ENCODE measurements around the gene CLTCL1.
"Not testable (repeated sequence)": the region's sequence is repeated elsewhere in the genome, so short reads cannot be mapped to it uniquely, and the experiment has no call there.

Gene CLTCL1

DNA sequence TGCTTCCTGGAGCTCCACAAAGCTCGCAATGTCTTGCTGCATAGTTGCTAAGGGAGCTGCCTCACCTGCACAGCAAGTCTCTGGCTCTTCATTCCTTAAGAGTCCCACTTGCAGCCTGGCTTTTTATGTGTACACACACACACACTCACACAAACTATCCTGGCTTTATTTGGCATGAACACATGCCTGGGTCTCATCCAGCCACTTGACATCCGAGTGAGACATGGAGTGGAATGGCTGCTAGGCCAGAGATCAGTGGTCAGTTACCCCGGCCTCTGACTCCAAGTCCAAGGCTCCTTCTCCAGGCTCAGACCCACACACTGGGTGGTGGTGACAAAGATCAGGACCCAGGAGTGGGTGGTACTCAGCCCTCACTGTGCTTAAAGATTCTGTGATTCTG lies 37.9 kb upstream of the CLTCL1 start:
- H3K4me3 ChIP-seq (ENCODE audit: low read length) = no peak overlapping the region
- TF ChIP-seq, protein P1, sequence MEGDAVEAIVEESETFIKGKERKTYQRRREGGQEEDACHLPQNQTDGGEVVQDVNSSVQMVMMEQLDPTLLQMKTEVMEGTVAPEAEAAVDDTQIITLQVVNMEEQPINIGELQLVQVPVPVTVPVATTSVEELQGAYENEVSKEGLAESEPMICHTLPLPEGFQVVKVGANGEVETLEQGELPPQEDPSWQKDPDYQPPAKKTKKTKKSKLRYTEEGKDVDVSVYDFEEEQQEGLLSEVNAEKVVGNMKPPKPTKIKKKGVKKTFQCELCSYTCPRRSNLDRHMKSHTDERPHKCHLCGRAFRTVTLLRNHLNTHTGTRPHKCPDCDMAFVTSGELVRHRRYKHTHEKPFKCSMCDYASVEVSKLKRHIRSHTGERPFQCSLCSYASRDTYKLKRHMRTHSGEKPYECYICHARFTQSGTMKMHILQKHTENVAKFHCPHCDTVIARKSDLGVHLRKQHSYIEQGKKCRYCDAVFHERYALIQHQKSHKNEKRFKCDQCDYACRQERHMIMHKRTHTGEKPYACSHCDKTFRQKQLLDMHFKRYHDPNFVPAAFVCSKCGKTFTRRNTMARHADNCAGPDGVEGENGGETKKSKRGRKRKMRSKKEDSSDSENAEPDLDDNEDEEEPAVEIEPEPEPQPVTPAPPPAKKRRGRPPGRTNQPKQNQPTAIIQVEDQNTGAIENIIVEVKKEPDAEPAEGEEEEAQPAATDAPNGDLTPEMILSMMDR (conservative IDR thresholded peaks at IDR 0.05; ENCODE audit: low read depth, low read length) = no peak
- DNase-seq (ENCODE audit: low read depth) = no peak

DNA sequence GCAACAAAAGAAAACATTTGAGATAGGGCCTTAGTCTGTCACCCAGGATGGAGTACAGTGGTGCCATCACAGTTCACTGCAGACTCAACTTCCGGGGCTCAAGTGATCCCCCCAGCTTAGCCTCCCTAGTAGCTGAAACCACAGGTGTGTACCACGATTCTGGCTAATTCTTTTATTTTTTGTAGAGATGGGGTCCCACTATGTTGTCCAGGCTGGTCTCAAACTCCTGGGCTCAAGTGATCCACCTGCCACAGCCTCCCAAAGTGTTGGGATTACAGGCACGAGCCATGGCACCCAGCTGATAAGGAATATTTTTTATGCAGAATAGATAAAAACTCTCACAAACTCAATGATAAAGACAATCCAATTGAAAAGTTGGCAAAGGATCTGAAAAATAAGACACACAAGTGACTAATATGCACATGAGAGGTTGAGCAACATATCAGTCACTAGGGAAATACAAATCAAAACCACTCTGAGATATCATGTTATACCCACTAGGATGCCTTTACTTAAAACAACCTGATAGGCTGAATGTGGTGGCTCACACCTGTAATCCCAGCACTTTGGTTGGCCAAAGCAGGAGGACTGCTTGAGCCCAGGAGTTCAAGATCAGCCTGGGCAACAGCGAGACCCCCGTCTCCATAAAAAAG lies 33.9 kb upstream of the CLTCL1 start:
- H3K4me3 ChIP-seq (ENCODE audit: low read length) = no peak overlapping the region
- TF ChIP-seq, protein P1 (conservative IDR thresholded peaks at IDR 0.05; ENCODE audit: low read depth, low read length) = no peak
- DNase-seq (ENCODE audit: low read depth) = no peak

DNA sequence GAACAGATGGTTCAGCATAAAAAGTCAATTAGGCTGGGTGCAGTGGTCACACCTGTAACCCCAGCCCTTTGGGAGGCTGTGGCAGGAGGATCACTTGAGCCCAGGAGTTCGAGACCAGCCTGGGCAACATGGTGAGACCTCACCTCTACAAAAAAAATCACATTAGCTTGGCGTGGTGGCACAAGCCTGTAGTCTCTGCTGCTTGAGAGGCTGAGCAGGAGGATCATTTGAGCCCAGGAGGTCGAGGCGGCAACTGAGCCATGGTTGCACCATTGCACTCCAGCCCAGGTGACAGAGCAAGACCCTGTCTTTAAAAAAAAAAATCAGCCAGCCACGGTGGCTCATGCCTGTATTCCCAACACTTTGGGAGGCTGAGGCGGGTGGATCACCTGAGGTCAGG lies 31.9 kb upstream of the CLTCL1 start:
- DNase-seq (ENCODE audit: low read depth); H3K4me3 ChIP-seq (ENCODE audit: low read length): not testable (repeated sequence)

DNA sequence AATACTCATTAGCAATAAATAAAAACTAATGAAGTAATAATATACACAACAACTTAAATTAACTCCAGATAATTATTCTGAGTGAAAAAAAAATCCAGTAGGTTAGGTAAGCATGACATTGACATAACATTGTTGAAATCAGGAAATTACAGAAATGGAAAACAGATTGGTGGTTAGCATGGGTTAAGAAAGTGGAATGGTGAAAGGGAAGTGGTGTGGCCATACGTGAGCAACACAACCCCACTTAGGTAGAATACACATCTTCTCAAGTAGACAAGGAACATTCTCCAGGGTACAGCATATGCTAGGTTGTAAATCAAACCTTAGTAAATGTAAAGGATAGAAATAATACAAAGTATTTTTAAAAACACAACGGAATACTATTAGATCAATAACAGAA lies 30.2 kb upstream of the CLTCL1 start:
- H3K4me3 ChIP-seq (ENCODE audit: low read length) = no peak overlapping the region
- TF ChIP-seq, protein P1 (conservative IDR thresholded peaks at IDR 0.05; ENCODE audit: low read depth, low read length) = no peak
- DNase-seq (ENCODE audit: low read depth) = no peak

DNA sequence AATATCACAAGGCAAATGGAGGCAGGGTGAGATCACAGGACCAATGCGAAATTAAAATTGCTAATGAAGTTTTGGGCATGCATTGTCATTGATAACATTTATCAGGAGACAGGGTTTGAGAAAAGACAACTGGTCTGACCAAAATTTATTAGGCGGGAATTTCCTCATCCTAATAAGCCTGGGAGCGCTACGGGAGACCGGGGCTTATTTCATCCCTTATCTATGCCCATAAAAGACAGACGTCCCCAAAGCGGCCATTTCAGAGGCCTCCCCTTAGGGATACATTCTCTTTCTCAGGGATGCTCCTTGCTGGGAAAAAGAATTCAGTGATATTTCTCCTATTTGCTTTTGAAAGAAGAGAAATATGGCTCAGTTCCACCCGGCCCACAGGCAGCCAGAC lies 28.6 kb upstream of the CLTCL1 start:
- DNase-seq (ENCODE audit: low read depth); H3K4me3 ChIP-seq (ENCODE audit: low read length): not testable (repeated sequence)

DNA sequence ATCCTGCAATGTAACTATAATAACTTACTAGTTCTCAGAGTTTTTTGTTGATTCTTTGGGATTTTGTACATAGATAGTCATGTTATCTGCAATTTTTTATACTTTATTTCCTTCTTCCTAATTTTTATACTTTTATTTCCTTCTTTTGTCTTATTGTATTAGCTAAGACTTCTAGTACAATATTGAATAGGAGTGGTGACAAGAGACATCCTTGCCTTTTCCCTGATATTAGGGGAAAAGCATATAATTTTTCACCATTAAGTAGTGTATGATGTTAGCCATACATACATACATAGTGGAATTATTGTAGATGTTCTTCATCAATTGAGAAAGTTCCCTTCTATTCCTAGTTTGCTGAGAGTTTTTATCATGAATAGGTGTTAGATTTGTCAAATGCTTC lies 27.8 kb upstream of the CLTCL1 start:
- H3K4me3 ChIP-seq (ENCODE audit: low read length) = no peak overlapping the region
- DNase-seq (ENCODE audit: low read depth) = no peak
- TF ChIP-seq, protein P1 (conservative IDR thresholded peaks at IDR 0.05; ENCODE audit: low read depth, low read length) = no peak

DNA sequence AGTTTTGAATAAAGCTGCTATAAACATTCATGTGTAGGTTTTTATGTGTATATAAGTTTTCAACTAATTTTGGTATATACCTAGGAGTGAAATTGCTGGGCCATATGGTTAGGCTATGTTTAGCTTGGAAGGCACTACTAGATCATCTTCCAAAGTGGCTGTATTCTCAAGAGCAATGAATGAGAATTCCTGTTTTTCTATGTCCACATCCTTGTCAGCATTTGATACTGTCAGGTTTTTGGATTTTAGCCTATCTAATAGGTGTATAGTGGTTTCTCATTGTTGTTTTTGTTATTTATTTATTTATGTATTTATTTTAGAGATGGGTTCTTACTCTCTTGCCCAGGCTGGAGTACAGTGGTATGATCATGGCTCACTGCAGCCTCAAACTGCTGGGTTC lies 26.3 kb upstream of the CLTCL1 start:
- TF ChIP-seq, protein P1 (conservative IDR thresholded peaks at IDR 0.05; ENCODE audit: low read depth, low read length) = no peak
- no peak overlapping the region for H3K4me3 ChIP-seq (ENCODE audit: low read length)
- no peak for DNase-seq (ENCODE audit: low read depth)

DNA sequence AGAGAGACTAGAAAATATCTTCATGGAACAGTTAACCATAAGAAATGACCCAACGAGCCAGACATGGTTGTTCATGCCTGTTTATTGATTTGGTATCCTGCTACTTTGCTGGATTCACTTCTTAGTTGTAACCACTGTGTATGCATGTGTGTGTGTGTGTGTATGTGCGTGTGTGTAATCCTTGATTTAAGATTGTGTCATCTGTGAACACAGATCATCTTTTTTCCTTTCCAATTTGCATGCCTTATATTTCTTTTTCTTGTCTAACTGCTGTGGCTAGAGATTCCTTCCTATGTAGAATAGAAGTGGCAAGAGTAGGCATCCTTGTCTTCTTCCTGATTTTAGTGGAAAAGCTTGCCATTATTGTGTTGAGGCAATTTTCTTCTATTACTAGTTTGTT lies 16.4 kb upstream of the CLTCL1 start:
- DNase-seq (ENCODE audit: low read depth) = no peak
- H3K4me3 ChIP-seq (ENCODE audit: low read length) = no peak overlapping the region
- TF ChIP-seq, protein P1 (conservative IDR thresholded peaks at IDR 0.05; ENCODE audit: low read depth, low read length) = no peak

DNA sequence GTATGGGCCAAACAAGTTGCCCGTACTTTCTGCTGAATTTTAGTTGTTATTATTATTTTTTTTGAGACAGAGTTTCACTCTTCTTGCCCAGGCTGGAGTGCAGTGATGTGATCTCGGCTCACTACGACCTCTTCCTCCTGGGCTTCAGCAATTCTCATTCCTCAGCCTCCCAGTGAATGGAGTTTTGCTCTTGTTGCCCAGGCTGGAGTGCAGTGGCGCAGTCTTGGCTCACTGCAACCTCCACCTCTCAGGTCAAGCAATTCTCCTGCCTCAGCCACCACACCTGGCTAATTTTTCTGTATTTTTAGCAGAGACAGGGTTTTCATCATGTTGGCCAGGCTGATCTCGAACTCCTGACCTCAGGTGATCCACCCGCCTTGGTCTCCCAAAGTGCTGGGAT lies 15.0 kb upstream of the CLTCL1 start:
- DNase-seq (ENCODE audit: low read depth); H3K4me3 ChIP-seq (ENCODE audit: low read length): not testable (repeated sequence)
